ENCODE data around the gene NCR3LG1.

NCR3LG1 gene

DNA sequence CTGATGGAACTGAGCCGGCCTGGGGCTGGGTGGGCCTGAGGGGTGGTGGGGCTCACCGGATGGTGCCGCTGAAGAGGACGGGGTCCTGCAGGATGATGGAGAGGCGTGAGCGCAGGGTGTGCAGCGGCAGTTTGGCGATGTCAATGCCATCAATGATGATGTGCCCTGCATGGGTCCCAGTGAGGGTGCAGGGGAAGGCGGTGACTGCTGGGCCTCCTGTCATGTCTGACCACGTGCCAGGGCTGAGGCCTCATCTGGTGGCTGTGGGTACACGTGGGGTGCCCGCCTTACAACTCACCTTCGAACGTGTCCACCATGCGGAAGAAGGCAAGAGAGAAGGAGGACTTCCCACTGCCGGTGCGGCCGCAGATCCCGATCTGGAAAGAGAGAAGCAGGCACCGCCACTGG, 44.0 kb downstream of the NCR3LG1 start:
- no peak for DNase-seq

GRCh38 chr11:17395978-17396377, 44.4 kb downstream of the NCR3LG1 start:
- DNase-seq = no peak

GRCh38 chr11:17396598-17397310, 45.2 kb downstream of the NCR3LG1 start:
- no peak for DNase-seq

- no peak for DNase-seq
Measured at GRCh38 chr11:17397311-17398002, 45.9 kb downstream of the NCR3LG1 start.

DNA sequence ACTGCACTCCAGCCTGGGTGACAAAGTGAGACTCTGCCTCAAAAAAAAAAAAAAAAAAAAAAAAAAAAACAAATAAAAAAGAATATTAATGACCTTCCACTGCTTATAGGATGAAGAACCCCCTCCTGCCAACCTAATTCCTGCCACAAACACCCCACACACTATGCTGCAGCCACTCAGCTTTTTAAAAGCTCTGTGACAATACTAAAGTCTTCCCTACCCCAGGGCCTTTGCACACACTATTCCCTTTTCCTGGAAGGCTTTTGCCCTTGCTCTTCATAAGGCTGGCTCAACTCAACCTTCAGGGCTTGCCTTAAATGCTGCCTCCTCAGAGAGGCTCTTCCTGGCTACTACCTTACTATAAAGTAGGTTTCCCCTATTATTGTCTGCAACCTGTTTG, 47.6 kb downstream of the NCR3LG1 start:
- no peak for DNase-seq

DNA sequence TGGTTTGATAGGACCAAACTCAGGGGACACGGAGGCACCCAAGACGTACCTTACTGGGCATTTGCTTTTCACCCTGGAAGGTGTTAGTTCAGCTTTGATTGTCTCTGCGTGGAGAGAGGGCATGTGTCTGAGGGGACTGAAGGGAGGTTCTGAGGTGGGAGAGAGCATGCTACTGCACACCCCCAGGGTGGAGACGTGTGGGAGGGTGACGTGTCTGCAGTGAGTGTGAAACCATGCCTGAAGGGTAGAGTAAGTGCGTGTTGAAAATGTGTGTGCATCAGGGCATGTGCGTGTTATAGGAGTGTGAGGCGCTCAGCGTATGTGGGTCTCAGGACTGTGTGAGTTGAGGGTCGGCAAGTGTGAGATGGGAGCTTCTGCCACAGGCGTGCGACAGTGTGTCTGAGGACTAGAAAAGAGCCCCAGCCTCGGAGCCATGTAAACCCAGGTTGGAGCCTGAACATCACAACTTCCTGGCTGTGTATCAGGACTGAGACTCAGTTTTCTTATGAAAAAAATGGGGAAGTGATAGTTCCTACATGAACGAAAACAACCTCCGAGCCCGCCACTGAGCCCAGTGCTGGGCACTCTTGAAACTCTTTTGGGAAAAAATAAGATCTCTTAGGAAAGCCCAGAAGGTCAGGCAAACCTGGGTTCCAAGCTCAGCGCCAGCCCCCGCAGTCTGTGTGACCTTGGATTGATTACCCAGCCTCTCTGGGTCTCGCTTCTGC, 48.6 kb downstream of the NCR3LG1 start:
- no peak for DNase-seq

- no peak for DNase-seq
Measured at GRCh38 chr11:17401316-17401715, 49.7 kb downstream of the NCR3LG1 start.

DNA sequence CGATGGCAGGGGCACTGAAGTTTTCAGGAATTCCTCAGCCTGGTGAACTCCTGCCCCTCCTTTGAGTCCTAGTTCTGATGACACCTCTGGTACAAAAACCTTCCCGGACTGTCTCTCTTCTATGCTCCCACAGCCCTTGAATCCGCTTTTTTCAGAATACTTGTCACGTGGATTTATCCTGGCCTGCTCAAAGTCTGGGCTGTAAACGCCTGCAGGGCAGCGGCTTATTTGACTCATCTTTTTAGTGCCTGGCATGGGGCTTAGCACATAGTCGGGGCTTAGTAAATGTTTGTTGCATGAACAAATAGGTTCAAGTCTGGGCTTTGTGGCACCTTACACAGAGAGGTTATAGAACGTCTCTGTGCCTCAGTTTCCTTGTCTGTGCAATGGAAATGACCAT, 50.2 kb downstream of the NCR3LG1 start:
- DNase-seq = no peak

GRCh38 chr11:17402486-17402885, 50.9 kb downstream of the NCR3LG1 start:
- DNase-seq = no peak

- DNase-seq = no peak
Measured at GRCh38 chr11:17403980-17404759, 52.6 kb downstream of the NCR3LG1 start.

DNA sequence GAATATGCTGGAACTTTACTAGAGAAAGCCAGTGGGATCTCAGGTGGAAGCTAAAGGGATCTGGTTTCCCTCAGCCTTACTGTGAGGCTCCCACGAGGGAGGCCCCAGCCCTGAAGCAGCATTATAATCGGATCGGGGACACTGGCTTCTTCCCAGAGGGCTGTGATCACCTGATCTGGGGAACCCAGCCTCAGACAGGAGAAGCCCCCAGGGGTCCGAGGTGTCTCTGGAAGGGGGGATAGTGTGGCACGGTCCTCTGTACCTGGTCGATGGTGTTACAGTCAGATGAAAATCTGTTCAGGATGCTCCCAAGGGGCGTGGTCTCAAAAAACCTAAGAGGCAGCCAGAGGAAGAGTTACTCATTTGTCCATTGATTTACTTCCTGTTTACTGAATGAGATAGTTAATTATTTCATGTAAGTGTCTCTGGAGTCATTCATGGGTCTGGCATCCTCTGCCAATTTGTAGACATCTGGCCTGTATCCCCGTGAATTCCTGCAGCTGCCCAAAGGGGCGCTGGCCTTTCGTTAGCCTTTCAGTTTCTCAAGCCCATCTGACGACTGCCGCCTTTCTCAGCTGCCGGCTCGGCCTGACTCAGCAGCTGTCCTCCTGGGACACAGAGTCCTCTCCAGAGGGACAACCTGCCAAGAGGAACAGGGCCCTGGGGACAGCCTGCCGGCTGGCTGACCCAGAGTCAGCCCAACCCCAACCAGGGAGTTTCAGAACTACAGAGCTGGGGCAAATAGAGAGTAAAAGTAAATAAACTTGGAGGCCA, 53.8 kb downstream of the NCR3LG1 start:
- no peak for DNase-seq

DNA sequence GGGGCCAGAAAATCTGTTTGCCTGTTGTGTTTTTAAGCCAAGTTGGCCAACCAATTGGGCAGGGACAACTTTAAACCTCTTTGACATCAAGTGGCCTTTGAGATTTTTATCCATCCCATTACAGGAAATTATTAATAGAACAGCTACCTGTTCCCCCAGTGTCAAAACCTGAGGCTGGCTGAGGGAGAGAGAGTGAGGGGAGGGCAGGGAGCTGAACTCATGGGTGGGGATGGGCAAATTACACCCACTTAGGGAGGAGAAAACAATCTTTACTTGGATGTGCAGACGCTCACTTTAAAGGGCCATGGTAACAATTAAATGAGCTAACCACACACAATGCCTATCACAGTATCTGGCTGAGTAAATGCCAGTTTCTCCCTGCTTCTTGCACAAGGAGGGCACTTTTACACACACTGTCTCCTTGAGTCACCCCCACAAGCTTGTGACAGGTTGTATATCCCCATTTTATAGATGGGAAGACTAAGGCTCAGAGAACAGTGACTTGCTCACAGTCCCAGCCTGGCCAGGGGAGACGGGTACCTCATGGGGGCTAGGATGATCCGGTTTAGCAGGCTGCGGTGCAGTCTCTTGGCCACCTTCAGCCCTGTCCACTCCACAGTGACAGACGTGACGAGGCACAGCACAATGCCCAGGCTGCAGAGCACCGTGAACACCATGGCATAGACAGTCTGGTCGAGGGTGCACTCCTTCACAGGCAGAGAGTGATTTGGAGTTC, 54.6 kb downstream of the NCR3LG1 start:
- DNase-seq = no peak

- DNase-seq = no peak
Measured at GRCh38 chr11:17406818-17407149, 55.2 kb downstream of the NCR3LG1 start.

DNA sequence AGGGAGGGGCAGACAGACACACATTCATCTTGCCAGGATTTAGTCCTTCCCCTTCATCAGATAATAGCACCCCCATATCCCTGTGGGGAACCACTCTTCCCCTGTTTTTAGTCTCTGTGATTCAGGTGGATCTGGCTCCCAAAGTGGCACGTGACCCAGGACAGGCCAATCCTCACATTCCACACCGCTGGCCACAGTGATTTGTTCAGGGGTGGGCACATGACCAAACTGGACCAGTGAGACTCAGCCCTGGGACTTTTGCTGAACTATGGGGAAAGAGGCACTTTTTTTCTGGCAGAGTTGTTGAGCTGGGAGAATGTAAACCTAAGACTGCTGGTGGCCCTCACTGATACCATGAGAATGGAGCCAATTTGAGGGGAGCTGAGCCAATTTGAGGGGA, 56.0 kb downstream of the NCR3LG1 start:
- DNase-seq = no peak

- DNase-seq = no peak
Measured at GRCh38 chr11:17408026-17408425, 56.4 kb downstream of the NCR3LG1 start.

DNA sequence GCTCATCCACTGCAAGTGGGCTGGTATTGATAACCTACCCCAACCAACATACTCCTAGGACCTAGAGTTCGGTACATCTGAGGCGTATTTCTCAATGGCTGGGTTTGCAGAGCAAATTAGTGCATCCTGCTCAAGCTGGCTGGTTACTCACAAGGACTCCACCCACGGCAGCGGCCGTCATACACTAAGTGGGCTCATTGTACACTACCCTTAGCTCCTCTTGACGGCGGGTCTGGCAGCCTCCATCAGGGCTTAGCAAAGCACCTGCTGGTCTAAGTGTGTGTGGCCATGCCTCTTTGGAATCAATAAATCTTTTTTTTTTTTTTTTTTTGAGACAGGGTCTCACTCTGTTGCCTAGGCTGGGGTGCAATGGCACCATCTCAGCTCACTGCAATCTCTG, 57.0 kb downstream of the NCR3LG1 start:
- no peak for DNase-seq

GRCh38 chr11:17410606-17411379, 59.2 kb downstream of the NCR3LG1 start:
- no peak for DNase-seq

DNA sequence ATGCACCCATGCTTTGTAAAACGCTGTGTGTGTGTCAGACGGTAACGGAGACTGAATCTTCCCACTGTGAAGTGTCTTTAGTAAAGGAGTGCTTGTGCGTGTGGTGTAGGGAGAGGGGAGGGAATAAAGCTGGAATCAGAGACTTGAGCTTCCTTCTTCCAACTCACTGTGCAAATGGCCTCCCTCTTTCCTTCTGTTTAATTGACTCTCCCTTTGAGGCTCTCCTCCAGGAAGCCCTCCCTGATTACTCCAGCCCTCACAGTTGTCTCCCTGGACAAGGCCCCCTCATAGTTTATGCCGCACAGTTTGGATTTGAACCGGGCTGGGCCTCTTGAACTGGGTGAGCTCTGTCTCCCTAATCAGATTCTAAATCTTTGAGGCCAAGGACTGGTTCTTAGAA, 59.8 kb downstream of the NCR3LG1 start:
- DNase-seq = no peak

- no peak for DNase-seq
Measured at GRCh38 chr11:17412488-17413180, 61.0 kb downstream of the NCR3LG1 start.
